ENCODE results near the gene MAGI1.

The MAGI1 gene

GRCh38 chr3:65335587-65335986 lies 703.1 kb downstream of the MAGI1 start:
- DNase-seq, result no peak

DNA sequence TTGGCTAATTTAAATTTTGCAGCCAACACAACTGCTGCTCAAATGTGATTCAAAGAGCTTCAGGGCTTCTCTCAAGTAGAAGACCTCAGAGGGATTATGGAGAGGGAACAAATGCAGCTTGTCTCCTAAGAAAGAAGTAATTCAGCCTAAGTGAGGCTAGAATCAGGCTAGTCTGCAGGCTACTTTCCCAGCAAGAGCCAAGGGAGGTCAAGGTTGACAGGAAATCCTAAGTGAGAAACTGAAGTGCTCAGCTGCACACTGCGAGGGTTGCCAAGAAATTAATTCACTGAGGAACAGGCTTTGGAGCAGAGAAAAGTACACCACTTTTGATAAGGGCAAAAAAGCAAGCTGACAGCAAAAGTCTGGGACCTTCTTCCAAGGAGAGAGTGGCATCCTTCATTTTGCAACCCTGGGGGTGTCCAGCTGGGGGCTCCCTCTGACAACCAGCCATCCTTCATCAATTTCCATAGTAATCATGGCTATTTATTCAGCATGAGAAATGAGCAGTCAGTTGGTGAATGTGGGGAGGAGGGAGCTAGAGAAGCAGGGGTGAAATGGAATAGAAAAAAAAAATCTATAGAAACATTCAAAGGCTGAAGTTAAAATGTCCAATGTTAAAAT lies 704.6 kb downstream of the MAGI1 start:
- DNase-seq, result peak in 1 of 3 experiments; percentile 25

DNA sequence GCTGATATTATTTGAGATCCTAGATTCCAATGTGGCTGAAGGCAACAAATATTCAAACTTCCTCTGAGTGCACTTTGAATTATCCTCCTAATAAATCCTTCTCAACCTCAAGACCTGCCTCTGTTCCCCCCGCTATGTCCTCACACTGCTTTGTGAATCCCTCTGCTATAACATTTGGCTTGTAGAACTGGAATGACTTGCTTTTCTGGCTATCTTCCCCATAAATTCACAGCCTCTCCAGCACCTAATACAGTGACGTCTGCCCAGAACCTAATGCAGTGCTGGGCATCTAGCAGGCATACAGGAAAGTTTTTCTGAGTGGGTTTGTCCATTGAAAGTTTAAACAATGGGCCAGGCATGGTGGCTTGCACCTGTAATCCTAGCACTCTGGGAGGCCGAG lies 707.0 kb downstream of the MAGI1 start:
- DNase-seq, result no peak

DNA sequence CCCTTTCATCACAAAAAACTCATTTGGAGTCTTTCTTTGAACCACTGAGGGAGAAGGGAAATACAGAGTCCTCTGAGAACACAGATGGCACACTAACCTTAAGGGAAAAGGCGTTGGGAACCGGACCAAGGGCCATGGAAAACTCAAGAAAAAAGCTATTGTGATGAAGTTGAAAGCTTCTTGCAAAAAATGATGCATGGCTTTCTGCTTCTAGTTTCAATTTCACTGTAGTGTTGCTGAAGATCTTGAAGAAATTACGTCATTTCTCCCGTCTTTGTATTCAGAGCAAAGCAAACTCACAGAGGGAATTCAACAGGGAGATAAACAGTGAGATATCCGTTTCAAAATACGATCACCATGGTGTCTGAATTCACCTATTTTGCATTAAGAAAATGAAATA lies 708.6 kb downstream of the MAGI1 start:
- DNase-seq, result no peak

GRCh38 chr3:65328148-65328547 lies 710.6 kb downstream of the MAGI1 start:
- no peak for DNase-seq

DNA sequence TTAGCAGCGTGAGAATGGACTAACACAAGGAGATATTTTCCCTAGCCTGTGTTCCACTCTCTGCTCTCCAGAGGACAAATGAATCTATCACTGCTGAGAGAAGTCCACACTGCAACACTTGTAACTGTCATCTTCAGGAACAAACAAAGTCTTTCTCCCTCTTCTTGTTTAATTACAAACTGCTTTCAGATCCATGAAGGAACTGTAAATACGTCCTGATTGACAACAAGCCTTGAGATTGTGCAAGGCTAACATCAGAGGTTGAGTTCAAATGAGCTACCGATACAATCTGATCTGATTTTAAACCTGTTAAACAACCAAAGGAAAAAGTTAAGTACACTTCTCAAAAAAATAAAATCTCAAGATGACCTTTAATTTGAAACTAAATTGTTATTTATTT lies 712.1 kb downstream of the MAGI1 start:
- no peak for DNase-seq

GRCh38 chr3:65322910-65323309 lies 715.8 kb downstream of the MAGI1 start:
- DNase-seq, result no peak

DNA sequence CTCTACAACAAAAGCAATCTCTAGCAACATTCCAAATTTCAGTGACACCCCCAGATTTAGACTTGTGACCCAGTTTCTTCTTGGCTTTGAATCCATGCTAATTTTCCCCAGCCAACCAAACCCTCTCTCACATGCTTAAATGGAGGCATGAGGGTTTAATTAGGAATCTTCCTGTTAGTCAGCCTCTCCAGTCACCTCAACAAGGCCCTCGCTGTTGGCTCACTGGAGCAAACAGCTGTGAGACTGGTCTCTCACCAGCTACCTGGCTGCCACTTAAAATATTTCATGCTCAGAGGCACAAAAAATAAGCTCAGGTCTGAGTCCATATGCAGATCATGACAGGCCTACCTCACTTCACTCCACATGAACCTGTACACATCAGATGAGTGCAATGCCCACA lies 720.5 kb downstream of the MAGI1 start:
- no peak for DNase-seq

DNA sequence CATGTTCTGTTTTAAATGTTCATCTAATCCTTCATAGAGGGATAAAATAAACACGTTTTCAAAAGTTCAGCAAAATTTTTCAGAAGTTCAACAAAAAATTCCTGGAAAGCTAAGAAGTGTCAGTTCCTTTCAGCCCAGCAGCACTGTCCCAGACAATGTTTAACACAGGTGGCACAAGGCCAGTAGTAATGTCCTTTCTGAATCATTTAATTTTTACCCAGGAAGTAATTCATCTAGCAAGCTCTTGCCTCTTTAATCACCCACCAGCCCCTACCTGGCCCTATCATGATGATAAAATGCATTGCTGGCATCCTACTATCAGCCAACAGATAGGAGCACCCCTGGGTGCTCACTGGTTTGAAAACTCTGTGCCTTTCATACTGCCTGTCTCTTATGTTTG lies 723.8 kb downstream of the MAGI1 start:
- no peak for DNase-seq

GRCh38 chr3:65314269-65314668 lies 724.4 kb downstream of the MAGI1 start:
- no peak for DNase-seq

GRCh38 chr3:65313666-65314065 lies 725.1 kb downstream of the MAGI1 start:
- no peak for DNase-seq

- DNase-seq, result no peak
Measured at GRCh38 chr3:65305836-65306235, 732.9 kb downstream of the MAGI1 start.
